ENCODE results near the gene EFCAB9. TPM values are rescaled to one million over a fixed set of nuclear protein-coding genes. Genes with fewer than 3 reads are reported as not detected.

Gene EFCAB9
- total RNA-seq, 4 donors from 2014 or later = not detected

- no peak for DNase-seq (ENCODE audit: extremely low spot score)
- TF ChIP-seq CTCF (IDR thresholded peaks at IDR 0.05) (no peak), POLR2A (IDR thresholded peaks at IDR 0.05; ENCODE audit: low read depth) (no peak), EP300 (IDR thresholded peaks at IDR 0.05) (no peak), POLR2AphosphoS5 (IDR thresholded peaks at IDR 0.05) (no peak)
These were observed 57.4 kb downstream of the EFCAB9 start for GRCh38 chr5:172251419-172251818.

GRCh38 chr5:172252501-172252900, 58.5 kb downstream of the EFCAB9 start:
- WGBS = 83% methylated on average over 2 of the region's 2 CpGs
- H3K36me3 ChIP-seq = peaks cover 0 to 18% (median 15%) of the 10 kb centered on the region in 4 donors
- intact Hi-C loops (cut with DNase I) = no loop called here
- H3K4me3 ChIP-seq = no peak overlapping the region
- TF ChIP-seq POLR2AphosphoS5 (IDR thresholded peaks at IDR 0.05) (no peak), POLR2A (IDR thresholded peaks at IDR 0.05; ENCODE audit: low read depth) (no peak), EP300 (IDR thresholded peaks at IDR 0.05) (no peak), CTCF (IDR thresholded peaks at IDR 0.05) (no peak)
- H3K27me3 ChIP-seq = no peaks in the 10 kb centered on the region
- H3K27ac ChIP-seq (replicated peaks in 1 of 4) = no peak overlapping the region
- H3K9me3 ChIP-seq = peaks cover 0 to 19% (median 8%) of the 10 kb centered on the region in 4 donors
- DNase-seq (ENCODE audit: extremely low spot score) = no peak
- no peaks in the 10 kb centered on the region for H3K4me1 ChIP-seq

More at GRCh38 chr5:172251419-172251818, 57.4 kb downstream of the EFCAB9 start:
- Histone ChIP-seq H3K9me3 (peaks cover 0 to 19% (median 8%) of the 10 kb centered on the region in 4 donors), H3K4me3 (no peak overlapping the region), H3K4me1 (no peaks in the 10 kb centered on the region), H3K27ac (replicated peaks in 1 of 4) (no peak overlapping the region), H3K27me3 (no peaks in the 10 kb centered on the region), H3K36me3 (peaks cover 0 to 18% (median 15%) of the 10 kb centered on the region in 4 donors)
- WGBS = 97% methylated on average over 1 of the region's 1 CpG
- intact Hi-C loops (cut with DNase I) = no loop called here

Small RNAs within 50 kb of the gene (small RNA-seq; reads per million reads assigned to genes)
- gene RF00191 = 0 reads per million in 3 donors

Other genes with a start within 250 kb of the EFCAB9 start
- gene FBXW11, start 187.5 kb upstream of the EFCAB9 start, total RNA-seq = 10 to 100 TPM; 60.8 to 75.6 (median 66.3) TPM
- gene STK10, start 5.9 kb upstream of the EFCAB9 start, total RNA-seq = 10 to 100 TPM; 18.8 to 21.8 (median 19.4) TPM
- gene UBTD2, start 89.6 kb downstream of the EFCAB9 start, total RNA-seq = 10 to 100 TPM; 19.4 to 20.0 (median 19.9) TPM

Data from esophagus muscularis mucosa (tissue), 4 donors.